GM12878 (cell line): Measurements from ENCODE around the gene TOX2.

Experiments
- POLR2A ChIP-seq: IDR thresholded peaks from 2 replicates; pipeline ENCODE4 v1.6.1; 2011; ENCODE audit warnings: low read depth, mild to moderate bottlenecking, low read length
- SMC3 ChIP-seq: IDR thresholded peaks from 2 replicates; pipeline ENCODE4 v1.6.1; 2011; ENCODE audit warnings: low read length, improper control_type of control experiment, borderline replicate concordance

- no peak for TF ChIP-seq POLR2A
- no peak for TF ChIP-seq SMC3
Observed at GRCh38 chr20:43899274-43900120, 15.2 kb upstream of the TOX2 start.
